Effector memory CD4-positive, alpha-beta T cell (primary cell): ENCODE data around the gene HAS3.
A peak's percentile ranks its signal among the peaks of the same experiment; 100 is the strongest.
"Not testable (repeated sequence)": the region's sequence is repeated elsewhere in the genome, so short reads cannot be mapped to it uniquely, and the experiment has no call there.

Source experiments
- DNase-seq, 3 donors: peaks; one replicate each; pipeline ENCODE4 v3.0.0-alpha.2; 2020
- H3K27ac ChIP-seq: 2 replicates; pipeline ENCODE4 v1.7.0; 2013; ENCODE audit warnings: mild to moderate bottlenecking, low read length, moderate library complexity; ENCODE audit not compliant: insufficient read depth, poor library complexity, severe bottlenecking
- H3K27me3 ChIP-seq: replicated peaks from 2 replicates; pipeline ENCODE4 v1.7.0; 2013; ENCODE audit warnings: mild to moderate bottlenecking, low read length; ENCODE audit not compliant: insufficient read depth, control insufficient read depth, poor library complexity, severe bottlenecking
- H3K36me3 ChIP-seq: 2 replicates; pipeline ENCODE4 v1.7.0; 2013; ENCODE audit warnings: mild to moderate bottlenecking, low read length, moderate library complexity; ENCODE audit not compliant: control insufficient read depth, insufficient read depth
- H3K4me1 ChIP-seq: 2 replicates; pipeline ENCODE4 v1.7.0; 2013; ENCODE audit warnings: low read length, mild to moderate bottlenecking; ENCODE audit not compliant: control insufficient read depth, insufficient read depth, poor library complexity, severe bottlenecking
- H3K4me3 ChIP-seq: 2 replicates; pipeline ENCODE4 v1.7.0; 2013; ENCODE audit warnings: low read length, low read depth, mild to moderate bottlenecking; ENCODE audit not compliant: insufficient read depth, poor library complexity, severe bottlenecking
- H3K9me3 ChIP-seq: 2 replicates; pipeline ENCODE4 v1.7.0; 2013; ENCODE audit warnings: mild to moderate bottlenecking, low read length, moderate library complexity; ENCODE audit not compliant: control insufficient read depth

Gene HAS3

GRCh38 chr16:69115837-69116236, 10.4 kb downstream of the HAS3 start:
- Histone ChIP-seq H3K36me3 (peaks cover 49% of the 10 kb centered on the region), H3K27ac (no peak overlapping the region), H3K4me1 (no peaks in the 10 kb centered on the region)

DNA sequence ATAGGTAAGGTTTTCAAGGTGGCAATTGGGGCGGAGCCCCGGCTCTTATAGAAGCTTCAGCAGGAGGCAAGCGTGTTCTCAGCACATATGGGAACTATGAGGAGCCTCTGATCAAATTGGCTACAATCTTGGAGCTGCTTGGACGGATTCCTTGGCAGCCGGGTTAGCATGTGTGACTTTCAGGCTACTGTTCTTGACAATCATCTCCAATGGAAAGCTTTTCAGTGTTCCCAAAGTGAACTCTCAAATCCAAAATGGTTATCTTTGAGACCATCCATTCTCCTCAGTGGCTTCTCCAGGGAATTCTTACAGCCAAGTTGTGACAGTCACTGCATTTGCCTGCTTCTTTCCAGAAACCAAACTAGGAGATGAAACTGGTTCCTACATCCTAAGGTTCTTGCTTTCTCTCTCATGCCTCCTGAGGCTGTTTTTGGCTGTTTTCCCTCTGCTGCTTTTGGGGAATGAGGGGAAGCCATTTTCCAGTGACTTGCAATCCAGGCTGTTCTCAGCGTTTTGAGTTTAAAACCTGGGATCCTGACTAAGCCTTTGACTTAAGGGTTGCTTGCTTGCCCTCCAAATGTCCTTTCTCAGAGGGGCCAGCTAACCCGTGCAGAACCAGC, 10.9 kb downstream of the HAS3 start:
- Histone ChIP-seq H3K27me3 (no peaks in the 10 kb centered on the region), H3K4me3 (no peak overlapping the region), H3K36me3 (peaks cover 48% of the 10 kb centered on the region), H3K9me3 (no peaks in the 10 kb centered on the region), H3K4me1 (no peaks in the 10 kb centered on the region), H3K27ac (no peak overlapping the region)
- DNase-seq, result no peak

More at GRCh38 chr16:69115837-69116236, 10.4 kb downstream of the HAS3 start:
- Histone ChIP-seq H3K27me3 (no peaks in the 10 kb centered on the region), H3K4me3 (no peak overlapping the region), H3K9me3 (no peaks in the 10 kb centered on the region)
- DNase-seq, result no peak

- no peak overlapping the region for H3K27ac ChIP-seq
- H3K36me3 ChIP-seq, result peaks cover 48% of the 10 kb centered on the region
- DNase-seq, result no peak
- no peaks in the 10 kb centered on the region for H3K27me3 ChIP-seq
- H3K4me3 ChIP-seq, result no peak overlapping the region
- no peaks in the 10 kb centered on the region for H3K4me1 ChIP-seq
- H3K9me3 ChIP-seq, result no peaks in the 10 kb centered on the region
Observed at GRCh38 chr16:69116906-69117305, 11.5 kb downstream of the HAS3 start.

DNA sequence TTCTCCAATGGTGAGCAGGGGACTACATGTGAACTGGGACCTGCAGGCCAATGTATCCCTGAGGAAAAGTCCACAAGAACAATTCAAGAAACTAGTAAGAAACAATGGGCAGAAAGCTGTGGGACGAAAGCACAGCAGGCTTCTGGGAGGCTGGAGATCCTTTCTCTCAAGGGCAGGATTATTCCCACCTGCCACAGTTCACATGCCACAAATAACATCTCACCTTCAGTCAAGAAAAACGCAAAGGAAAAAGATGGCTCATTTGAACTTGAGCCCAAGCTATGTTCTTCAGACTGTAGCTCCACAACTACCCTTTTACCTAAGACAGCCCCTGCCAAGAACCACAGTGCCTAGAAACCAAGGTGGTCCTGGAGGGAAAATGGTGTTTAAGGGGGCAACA, 13.0 kb downstream of the HAS3 start:
- no peak overlapping the region for H3K4me3 ChIP-seq
- no peak for DNase-seq
- H3K9me3 ChIP-seq, result no peaks in the 10 kb centered on the region
- no peak overlapping the region for H3K27ac ChIP-seq
- H3K4me1 ChIP-seq, result no peaks in the 10 kb centered on the region
- peaks cover 48% of the 10 kb centered on the region for H3K36me3 ChIP-seq
- no peaks in the 10 kb centered on the region for H3K27me3 ChIP-seq

DNA sequence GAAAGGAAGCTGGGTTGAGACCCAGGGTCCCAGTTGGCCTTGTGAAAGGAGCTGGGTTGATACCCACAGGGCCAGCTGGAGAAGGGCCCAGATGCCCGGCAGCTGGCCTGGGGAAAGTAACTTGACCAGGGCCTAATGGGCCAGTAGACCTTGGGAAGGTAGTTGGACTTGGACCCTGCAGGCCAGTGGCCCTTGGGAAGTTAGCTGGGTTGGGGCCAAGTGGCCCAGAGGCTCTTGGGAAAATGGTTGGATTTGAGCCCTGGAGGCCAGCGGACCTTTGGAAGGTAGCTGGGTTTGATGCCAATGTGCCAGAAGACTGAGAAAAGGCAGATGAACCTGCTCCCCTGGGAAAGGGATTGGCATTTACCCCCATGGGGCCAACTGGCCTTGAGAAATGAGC, 13.5 kb downstream of the HAS3 start:
- Histone ChIP-seq H3K4me1 (no peaks in the 10 kb centered on the region), H3K9me3 (no peaks in the 10 kb centered on the region), H3K36me3 (peaks cover 48% of the 10 kb centered on the region), H3K27me3 (no peaks in the 10 kb centered on the region), H3K27ac (no peak overlapping the region), H3K4me3 (no peak overlapping the region)
- DNase-seq, result no peak

DNA sequence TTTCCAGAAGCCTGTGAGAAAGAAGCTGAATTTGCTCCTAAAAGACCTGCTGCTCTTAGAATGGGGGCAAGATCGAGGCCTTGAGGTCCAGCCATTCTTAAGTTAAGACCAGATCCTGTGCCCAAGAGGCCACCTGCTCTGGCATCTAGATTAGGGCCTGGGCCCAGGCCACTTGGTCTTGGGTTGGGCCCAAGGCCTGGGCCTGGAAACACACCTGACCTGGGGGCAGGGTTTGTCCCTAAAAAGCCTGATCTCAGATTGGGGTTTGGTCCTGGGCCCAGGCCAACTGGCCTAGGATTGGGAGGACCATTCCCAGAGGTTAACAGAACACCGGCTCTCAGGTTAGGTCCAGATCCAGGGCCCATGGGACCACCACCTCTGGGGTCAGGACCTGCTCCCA, 14.1 kb downstream of the HAS3 start:
- no peaks in the 10 kb centered on the region for H3K27me3 ChIP-seq
- H3K36me3 ChIP-seq, result peaks cover 48% of the 10 kb centered on the region
- H3K27ac ChIP-seq, result no peak overlapping the region
- H3K4me1 ChIP-seq, result no peaks in the 10 kb centered on the region
- H3K9me3 ChIP-seq, result no peaks in the 10 kb centered on the region
- H3K4me3 ChIP-seq, result no peak overlapping the region
- DNase-seq, result no peak

DNA sequence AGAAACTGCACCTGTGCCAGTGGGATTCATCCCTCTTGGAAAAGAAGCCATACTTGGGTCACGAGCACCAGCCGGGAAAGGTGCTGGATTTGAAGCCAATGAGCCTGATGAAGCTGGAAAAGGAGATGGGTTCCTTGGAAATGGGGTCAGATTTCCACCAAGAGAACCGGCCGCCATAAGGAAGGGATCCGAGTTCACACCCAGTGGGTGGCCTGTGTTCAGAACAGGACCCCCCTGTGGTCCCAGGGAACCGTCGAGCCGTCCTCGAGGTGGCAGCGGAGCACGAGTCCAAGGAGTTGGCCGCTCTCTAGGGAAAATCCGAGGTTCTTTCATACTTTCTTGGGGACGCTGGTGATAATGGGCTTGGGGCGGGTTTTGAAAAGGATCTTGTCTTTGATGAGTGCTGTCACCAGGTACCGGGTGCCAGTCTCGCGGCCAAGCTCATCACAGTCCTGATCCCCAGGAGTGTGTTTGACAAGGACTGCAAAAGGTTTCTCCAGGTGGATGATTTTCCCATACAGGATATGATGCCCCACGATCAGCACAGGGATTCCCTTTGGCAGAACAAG, 14.7 kb downstream of the HAS3 start:
- Histone ChIP-seq H3K36me3 (peaks cover 48% of the 10 kb centered on the region), H3K4me1 (no peaks in the 10 kb centered on the region)

GRCh38 chr16:69123910-69124309, 18.5 kb downstream of the HAS3 start:
- Histone ChIP-seq H3K27ac (no peak overlapping the region), H3K36me3 (peaks cover 20% of the 10 kb centered on the region), H3K27me3 (no peaks in the 10 kb centered on the region), H3K4me1 (no peaks in the 10 kb centered on the region), H3K9me3 (no peaks in the 10 kb centered on the region), H3K4me3 (no peak overlapping the region)
- peak; percentile 28 to 53 (median 39) for DNase-seq

More for the DNA sequence above, 14.7 kb downstream of the HAS3 start:
- Histone ChIP-seq H3K27ac (no peak overlapping the region), H3K9me3 (no peaks in the 10 kb centered on the region), H3K4me3 (no peak overlapping the region), H3K27me3 (no peaks in the 10 kb centered on the region)
- no peak for DNase-seq

DNA sequence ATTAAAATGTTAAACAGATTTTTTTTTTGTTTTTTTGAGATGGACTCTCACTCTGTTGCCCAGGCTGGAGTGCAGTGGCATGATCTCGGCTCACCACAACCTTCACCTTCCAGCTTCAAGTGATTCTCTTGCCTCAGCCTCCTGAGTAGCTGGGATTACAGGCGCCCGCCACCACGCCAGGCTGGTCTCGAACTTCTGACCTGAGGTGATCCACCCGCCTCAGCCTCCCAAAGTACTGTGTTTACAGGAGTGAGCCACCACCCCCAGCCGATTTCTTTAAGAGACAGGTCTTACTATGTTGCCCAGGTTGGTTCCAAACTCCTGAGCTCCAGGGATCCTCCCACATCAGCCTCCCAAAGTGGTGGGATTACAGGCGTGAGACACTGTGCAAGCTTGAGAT, 19.0 kb downstream of the HAS3 start:
- not testable (repeated sequence) for H3K4me3 ChIP-seq, H3K9me3 ChIP-seq, H3K27ac ChIP-seq, DNase-seq, H3K27me3 ChIP-seq, H3K4me1 ChIP-seq
- peaks cover 15% of the 10 kb centered on the region for H3K36me3 ChIP-seq

- DNase-seq, H3K27me3 ChIP-seq, H3K9me3 ChIP-seq, H3K4me1 ChIP-seq, H3K4me3 ChIP-seq, H3K36me3 ChIP-seq, H3K27ac ChIP-seq: not testable (repeated sequence)
Observed at GRCh38 chr16:69124961-69125360, 19.5 kb downstream of the HAS3 start.
